HEK293 (cell line): ENCODE data around the gene NXPH4.
A peak's percentile ranks its signal among the peaks of the same experiment; 100 is the strongest.

Experiments
- AEBP2 ChIP-seq: fragments of 450-650 bp; formaldehyde crosslinking; IDR thresholded peaks from 2 replicates; pipeline ENCODE4 v1.5.1; 2016; ENCODE audit warnings: missing biosample characterization, missing genetic modification characterization, borderline replicate concordance
- EGR2 ChIP-seq: fragments of 450-650 bp; formaldehyde crosslinking; IDR thresholded peaks from 2 replicates; pipeline ENCODE4 v1.5.1; 2016; ENCODE audit warnings: low read depth, missing biosample characterization, missing genetic modification characterization
- GFI1B ChIP-seq: fragments of 450-650 bp; formaldehyde crosslinking; IDR thresholded peaks from 2 replicates; pipeline ENCODE4 v1.5.1; 2016; ENCODE audit warnings: missing biosample characterization, missing genetic modification characterization
- GLI4 ChIP-seq: fragments of 450-650 bp; formaldehyde crosslinking; IDR thresholded peaks from 2 replicates; pipeline ENCODE4 v1.5.1; 2016; ENCODE audit warnings: missing biosample characterization, missing genetic modification characterization
- KLF7 ChIP-seq: fragments of 450-650 bp; formaldehyde crosslinking; IDR thresholded peaks from 2 replicates; pipeline ENCODE4 v1.5.1; 2016; ENCODE audit warnings: missing biosample characterization, missing genetic modification characterization, borderline replicate concordance
- REPIN1 ChIP-seq: fragments of 450-650 bp; formaldehyde crosslinking; IDR thresholded peaks from 2 replicates; pipeline ENCODE4 v1.5.1; 2017; ENCODE audit warnings: missing biosample characterization, missing genetic modification characterization, low read depth
- SP3 ChIP-seq: fragments of 450-650 bp; formaldehyde crosslinking; IDR thresholded peaks from 2 replicates; pipeline ENCODE4 v1.5.1; 2016; ENCODE audit warnings: missing biosample characterization, missing genetic modification characterization
- YY1 ChIP-seq: fragments of 450-650 bp; formaldehyde crosslinking; IDR thresholded peaks from 2 replicates; pipeline ENCODE4 v1.5.1; 2018; ENCODE audit warnings: missing biosample characterization, missing genetic modification characterization
- ZBTB44 ChIP-seq: fragments of 450-650 bp; IDR thresholded peaks from 2 replicates; pipeline ENCODE4 v1.5.1; 2018; ENCODE audit warnings: missing biosample characterization, mild to moderate bottlenecking, missing genetic modification characterization
- ZBTB7A ChIP-seq: fragments of 450-650 bp; formaldehyde crosslinking; IDR thresholded peaks from 2 replicates; pipeline ENCODE4 v1.5.1; 2016; ENCODE audit warnings: low read depth, missing biosample characterization, missing genetic modification characterization
- ZBTB8A ChIP-seq: fragments of 450-650 bp; formaldehyde crosslinking; IDR thresholded peaks from 2 replicates; pipeline ENCODE4 v1.5.1; 2016; ENCODE audit warnings: missing biosample characterization, missing genetic modification characterization
- ZFP37 ChIP-seq: fragments of 450-650 bp; formaldehyde crosslinking; IDR thresholded peaks from 2 replicates; pipeline ENCODE4 v1.5.1; 2016; ENCODE audit warnings: missing biosample characterization, missing genetic modification characterization
- ZNF121 ChIP-seq: fragments of 450-650 bp; formaldehyde crosslinking; IDR thresholded peaks from 2 replicates; pipeline ENCODE4 v1.5.1; 2016; ENCODE audit warnings: missing biosample characterization, missing genetic modification characterization
- ZNF391 ChIP-seq: fragments of 450-650 bp; formaldehyde crosslinking; IDR thresholded peaks from 2 replicates; pipeline ENCODE4 v1.5.1; 2016; ENCODE audit warnings: low read depth, missing biosample characterization, missing genetic modification characterization, borderline replicate concordance
- ZNF530 ChIP-seq: fragments of 450-650 bp; formaldehyde crosslinking; IDR thresholded peaks from 2 replicates; pipeline ENCODE4 v1.5.1; 2016; ENCODE audit warnings: low read depth, missing biosample characterization, missing genetic modification characterization
- ZNF555 ChIP-seq: fragments of 450-650 bp; formaldehyde crosslinking; conservative IDR thresholded peaks from 2 replicates; pipeline ENCODE4 v1.5.1; 2017; ENCODE audit warnings: missing biosample characterization, mild to moderate bottlenecking, missing genetic modification characterization, inconsistent platforms
- ZNF558 ChIP-seq: fragments of 450-650 bp; formaldehyde crosslinking; IDR thresholded peaks from 2 replicates; pipeline ENCODE4 v1.5.1; 2016; ENCODE audit warnings: missing biosample characterization, missing genetic modification characterization
- ZNF600 ChIP-seq: fragments of 450-650 bp; formaldehyde crosslinking; IDR thresholded peaks from 2 replicates; pipeline ENCODE4 v1.5.1; 2016; ENCODE audit warnings: missing biosample characterization, missing genetic modification characterization
- ZNF776 ChIP-seq: fragments of 450-650 bp; formaldehyde crosslinking; IDR thresholded peaks from 2 replicates; pipeline ENCODE4 v1.5.0; 2017; ENCODE audit warnings: missing biosample characterization, missing genetic modification characterization, borderline replicate concordance
- ZNF777 ChIP-seq: fragments of 450-650 bp; formaldehyde crosslinking; IDR thresholded peaks from 2 replicates; pipeline ENCODE4 v1.5.1; 2017; ENCODE audit warnings: missing biosample characterization, missing genetic modification characterization, borderline replicate concordance
- ZSCAN18 ChIP-seq: fragments of 450-650 bp; formaldehyde crosslinking; IDR thresholded peaks from 2 replicates; pipeline ENCODE4 v1.5.1; 2016; ENCODE audit warnings: missing biosample characterization, missing genetic modification characterization
- TF ChIP-seq, protein P1 (sequence below): fragments of 450-650 bp; formaldehyde crosslinking; IDR thresholded peaks from 2 replicates; pipeline ENCODE4 v1.5.1; 2017; ENCODE audit warnings: missing biosample characterization, mild to moderate bottlenecking, missing genetic modification characterization, moderate library complexity
- TF ChIP-seq, protein P2 (sequence below): fragments of 450-650 bp; formaldehyde crosslinking; conservative IDR thresholded peaks from 2 replicates; pipeline ENCODE4 v1.5.1; 2016; ENCODE audit warnings: low read depth, missing biosample characterization, missing genetic modification characterization
- TF ChIP-seq, protein P3 (sequence below): fragments of 450-650 bp; formaldehyde crosslinking; IDR thresholded peaks from 2 replicates; pipeline ENCODE4 v1.5.1; 2016; ENCODE audit warnings: missing biosample characterization, missing genetic modification characterization
- TF ChIP-seq, protein P4 (sequence below): sonication (generic); formaldehyde crosslinking; IDR thresholded peaks from 2 replicates; pipeline ENCODE4 v1.8.1; 2022; ENCODE audit warnings: mild to moderate bottlenecking, moderate library complexity, missing genetic modification reagents

The NXPH4 gene

DNA sequence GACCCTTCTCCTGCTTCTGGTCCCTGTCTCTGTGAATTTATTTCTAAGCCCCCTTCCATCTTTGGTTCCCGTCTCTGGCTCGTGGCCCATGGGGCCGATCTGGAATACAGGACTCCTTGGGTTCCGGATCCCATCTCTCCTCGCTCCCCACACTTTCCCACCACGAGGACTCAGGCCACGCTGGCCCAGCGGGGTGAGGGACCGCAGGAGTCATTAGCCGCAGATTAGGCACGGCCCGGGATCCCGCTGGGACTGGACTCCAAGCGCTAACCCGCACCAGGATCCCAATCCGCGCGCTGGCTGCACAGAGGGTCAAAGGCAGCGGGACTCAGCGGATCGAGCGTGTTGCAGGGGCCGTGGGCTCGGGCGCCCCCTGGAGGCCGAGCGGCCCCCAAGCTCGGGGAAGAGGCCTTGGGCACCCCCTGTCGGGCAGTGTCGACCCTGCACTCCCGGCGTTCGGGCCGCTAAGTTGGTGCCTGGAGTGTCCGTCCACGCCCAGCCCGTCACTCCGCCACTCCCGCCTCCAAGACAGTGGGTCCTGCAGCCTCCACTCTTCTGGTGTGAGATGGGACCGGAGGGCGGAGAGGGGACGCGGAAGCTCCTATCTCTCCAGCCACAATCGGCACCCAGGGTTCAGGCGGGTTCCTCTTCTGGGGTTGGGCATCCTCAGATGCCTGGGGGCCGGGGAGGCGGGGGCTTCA, 22.4 kb downstream of the NXPH4 start (continued):
- no peak for TF ChIP-seq ZNF530 (tag by site-specific recombination)
- TF ChIP-seq GFI1B (tag by site-specific recombination): no peak
- TF ChIP-seq ZFP37: 0 out of 2 replicates have a peak, but pooled peaks have one; percentile 46
- peak; percentile 58; the same call in 1 of the 2 replicates for TF ChIP-seq YY1 (tag by site-specific recombination)
- TF ChIP-seq, protein P1, sequence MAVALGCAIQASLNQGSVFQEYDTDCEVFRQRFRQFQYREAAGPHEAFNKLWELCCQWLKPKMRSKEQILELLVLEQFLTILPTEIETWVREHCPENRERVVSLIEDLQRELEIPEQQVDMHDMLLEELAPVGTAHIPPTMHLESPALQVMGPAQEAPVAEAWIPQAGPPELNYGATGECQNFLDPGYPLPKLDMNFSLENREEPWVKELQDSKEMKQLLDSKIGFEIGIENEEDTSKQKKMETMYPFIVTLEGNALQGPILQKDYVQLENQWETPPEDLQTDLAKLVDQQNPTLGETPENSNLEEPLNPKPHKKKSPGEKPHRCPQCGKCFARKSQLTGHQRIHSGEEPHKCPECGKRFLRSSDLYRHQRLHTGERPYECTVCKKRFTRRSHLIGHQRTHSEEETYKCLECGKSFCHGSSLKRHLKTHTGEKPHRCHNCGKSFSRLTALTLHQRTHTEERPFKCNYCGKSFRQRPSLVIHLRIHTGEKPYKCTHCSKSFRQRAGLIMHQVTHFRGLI (tag by site-specific recombination): peak; percentile 30; the same call in 1 of the 2 replicates
- peak; percentile 21; the same call in 1 of the 2 replicates for TF ChIP-seq REPIN1 (tag by site-specific recombination)
- peak; percentile 66; the same call in 1 of the 2 replicates for TF ChIP-seq ZNF391 (tag by site-specific recombination)
- no peak for TF ChIP-seq AEBP2
- TF ChIP-seq ZNF121 (tag by site-specific recombination): no peak
- peak; percentile 33; the same call in 1 of the 2 replicates for TF ChIP-seq GLI4 (tag by site-specific recombination)
- TF ChIP-seq EGR2 (tag by site-specific recombination): peak; percentile 45; the same call in 1 of the 2 replicates
- no peak for TF ChIP-seq ZNF555
- TF ChIP-seq, protein P2, sequence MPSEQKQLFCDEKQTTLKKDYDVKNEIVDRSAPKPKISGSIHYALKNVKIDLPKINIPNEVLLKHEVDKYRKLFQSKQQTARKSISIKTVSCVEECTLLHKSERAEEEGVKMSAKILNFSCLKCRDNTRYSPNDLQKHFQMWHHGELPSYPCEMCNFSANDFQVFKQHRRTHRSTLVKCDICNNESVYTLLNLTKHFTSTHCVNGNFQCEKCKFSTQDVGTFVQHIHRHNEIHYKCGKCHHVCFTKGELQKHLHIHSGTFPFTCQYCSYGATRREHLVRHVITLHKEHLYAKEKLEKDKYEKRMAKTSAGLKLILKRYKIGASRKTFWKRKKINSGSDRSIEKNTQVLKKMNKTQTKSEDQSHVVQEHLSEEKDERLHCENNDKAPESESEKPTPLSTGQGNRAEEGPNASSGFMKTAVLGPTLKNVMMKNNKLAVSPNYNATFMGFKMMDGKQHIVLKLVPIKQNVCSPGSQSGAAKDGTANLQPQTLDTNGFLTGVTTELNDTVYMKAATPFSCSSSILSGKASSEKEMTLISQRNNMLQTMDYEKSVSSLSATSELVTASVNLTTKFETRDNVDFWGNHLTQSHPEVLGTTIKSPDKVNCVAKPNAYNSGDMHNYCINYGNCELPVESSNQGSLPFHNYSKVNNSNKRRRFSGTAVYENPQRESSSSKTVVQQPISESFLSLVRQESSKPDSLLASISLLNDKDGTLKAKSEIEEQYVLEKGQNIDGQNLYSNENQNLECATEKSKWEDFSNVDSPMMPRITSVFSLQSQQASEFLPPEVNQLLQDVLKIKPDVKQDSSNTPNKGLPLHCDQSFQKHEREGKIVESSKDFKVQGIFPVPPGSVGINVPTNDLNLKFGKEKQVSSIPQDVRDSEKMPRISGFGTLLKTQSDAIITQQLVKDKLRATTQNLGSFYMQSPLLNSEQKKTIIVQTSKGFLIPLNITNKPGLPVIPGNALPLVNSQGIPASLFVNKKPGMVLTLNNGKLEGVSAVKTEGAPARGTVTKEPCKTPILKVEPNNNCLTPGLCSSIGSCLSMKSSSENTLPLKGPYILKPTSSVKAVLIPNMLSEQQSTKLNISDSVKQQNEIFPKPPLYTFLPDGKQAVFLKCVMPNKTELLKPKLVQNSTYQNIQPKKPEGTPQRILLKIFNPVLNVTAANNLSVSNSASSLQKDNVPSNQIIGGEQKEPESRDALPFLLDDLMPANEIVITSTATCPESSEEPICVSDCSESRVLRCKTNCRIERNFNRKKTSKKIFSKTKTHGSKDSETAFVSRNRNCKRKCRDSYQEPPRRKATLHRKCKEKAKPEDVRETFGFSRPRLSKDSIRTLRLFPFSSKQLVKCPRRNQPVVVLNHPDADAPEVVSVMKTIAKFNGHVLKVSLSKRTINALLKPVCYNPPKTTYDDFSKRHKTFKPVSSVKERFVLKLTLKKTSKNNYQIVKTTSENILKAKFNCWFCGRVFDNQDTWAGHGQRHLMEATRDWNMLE (tag by site-specific recombination): no peak
- TF ChIP-seq, protein P3, sequence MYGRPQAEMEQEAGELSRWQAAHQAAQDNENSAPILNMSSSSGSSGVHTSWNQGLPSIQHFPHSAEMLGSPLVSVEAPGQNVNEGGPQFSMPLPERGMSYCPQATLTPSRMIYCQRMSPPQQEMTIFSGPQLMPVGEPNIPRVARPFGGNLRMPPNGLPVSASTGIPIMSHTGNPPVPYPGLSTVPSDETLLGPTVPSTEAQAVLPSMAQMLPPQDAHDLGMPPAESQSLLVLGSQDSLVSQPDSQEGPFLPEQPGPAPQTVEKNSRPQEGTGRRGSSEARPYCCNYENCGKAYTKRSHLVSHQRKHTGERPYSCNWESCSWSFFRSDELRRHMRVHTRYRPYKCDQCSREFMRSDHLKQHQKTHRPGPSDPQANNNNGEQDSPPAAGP (tag by site-specific recombination): peak; percentile 90
- TF ChIP-seq ZBTB44 (tag by site-specific recombination): peak; percentile 85; the same call in 1 of the 2 replicates
- peak; percentile 60; the same call in 1 of the 2 replicates for TF ChIP-seq ZBTB7A (tag by site-specific recombination)
- peak; percentile 100 for TF ChIP-seq ZNF600
- TF ChIP-seq ZNF776 (tag by site-specific recombination): no peak
- peak; percentile 76 for TF ChIP-seq ZBTB8A (tag by site-specific recombination)
- TF ChIP-seq ZSCAN18: no peak
- TF ChIP-seq KLF7: peak; percentile 38; the same call in 1 of the 2 replicates
- no peak for TF ChIP-seq ZNF777 (tag by site-specific recombination)
- TF ChIP-seq ZNF558 (tag by site-specific recombination): 0 out of 2 replicates have a peak, but pooled peaks have one; percentile 39
- TF ChIP-seq SP3 (tag by site-specific recombination): peak; percentile 73; the same call in 1 of the 2 replicates
- TF ChIP-seq, protein P4, sequence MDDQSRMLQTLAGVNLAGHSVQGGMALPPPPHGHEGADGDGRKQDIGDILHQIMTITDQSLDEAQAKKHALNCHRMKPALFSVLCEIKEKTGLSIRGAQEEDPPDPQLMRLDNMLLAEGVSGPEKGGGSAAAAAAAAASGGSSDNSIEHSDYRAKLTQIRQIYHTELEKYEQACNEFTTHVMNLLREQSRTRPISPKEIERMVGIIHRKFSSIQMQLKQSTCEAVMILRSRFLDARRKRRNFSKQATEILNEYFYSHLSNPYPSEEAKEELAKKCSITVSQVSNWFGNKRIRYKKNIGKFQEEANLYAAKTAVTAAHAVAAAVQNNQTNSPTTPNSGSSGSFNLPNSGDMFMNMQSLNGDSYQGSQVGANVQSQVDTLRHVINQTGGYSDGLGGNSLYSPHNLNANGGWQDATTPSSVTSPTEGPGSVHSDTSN: 0 out of 2 replicates have a peak, but pooled peaks have one; percentile 67
